MM.1S (cell line): ENCODE data around the gene HSPB2.

ENCODE experiments used
- EZH2 ChIP-seq: fragments of 300-600 bp; sonication (generic); optimal IDR thresholded peaks from 2 replicates; pipeline ENCODE3; 2017; ENCODE audit warnings: low read depth, mild to moderate bottlenecking, antibody characterized with exemption, low read length, mixed read lengths
- EZH2phosphoT487 ChIP-seq: fragments of 300-600 bp; sonication (generic); IDR thresholded peaks from 2 replicates; pipeline ENCODE4 v1.6.1; 2018; ENCODE audit warnings: antibody characterized with exemption, low read length
- TF ChIP-seq, protein P1 (sequence below): fragments of 300-600 bp; sonication (generic); IDR thresholded peaks from 2 replicates; pipeline ENCODE4 v1.5.1; 2016; ENCODE audit warnings: antibody characterized with exemption, low read length, mixed read lengths

DNA sequence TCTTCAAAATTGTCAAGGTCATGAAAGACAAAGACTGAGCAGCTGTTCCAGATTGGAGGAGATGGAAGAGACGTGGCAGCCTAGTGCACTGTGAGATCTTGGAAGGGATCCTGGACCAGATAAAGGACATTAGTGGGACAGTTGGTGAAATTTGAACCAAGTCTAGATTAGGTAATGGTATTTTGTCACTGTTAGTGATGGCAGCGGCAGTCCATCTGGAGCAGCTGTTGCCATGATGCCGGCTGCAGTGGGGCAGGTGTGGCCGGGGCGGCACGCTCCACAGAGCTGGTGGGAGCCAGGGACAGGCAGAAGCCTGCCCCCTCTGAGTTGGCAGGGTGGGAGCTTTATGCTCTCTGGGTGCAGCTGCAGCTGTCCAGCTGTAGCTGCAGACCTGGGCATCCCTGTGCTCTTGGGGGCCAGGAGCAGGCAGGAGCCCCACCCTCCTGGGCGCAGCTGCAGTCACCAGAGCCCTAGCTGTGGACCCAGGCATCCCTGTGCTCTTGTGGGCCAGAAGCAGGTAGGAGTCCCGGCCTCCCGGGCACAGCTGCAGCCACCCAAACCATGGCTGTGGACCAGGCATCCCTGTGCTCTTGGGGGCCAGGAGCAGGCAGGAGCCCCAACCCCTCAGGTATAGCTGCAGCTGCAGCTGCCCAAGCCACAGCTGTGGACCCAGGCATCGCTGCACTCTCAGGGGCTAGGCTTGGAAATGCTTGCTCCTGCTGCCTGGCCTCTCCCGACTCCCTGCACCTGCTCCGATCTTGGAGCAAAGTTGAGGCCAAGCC lies 45.3 kb downstream of the HSPB2 start:
- TF ChIP-seq, protein P1, sequence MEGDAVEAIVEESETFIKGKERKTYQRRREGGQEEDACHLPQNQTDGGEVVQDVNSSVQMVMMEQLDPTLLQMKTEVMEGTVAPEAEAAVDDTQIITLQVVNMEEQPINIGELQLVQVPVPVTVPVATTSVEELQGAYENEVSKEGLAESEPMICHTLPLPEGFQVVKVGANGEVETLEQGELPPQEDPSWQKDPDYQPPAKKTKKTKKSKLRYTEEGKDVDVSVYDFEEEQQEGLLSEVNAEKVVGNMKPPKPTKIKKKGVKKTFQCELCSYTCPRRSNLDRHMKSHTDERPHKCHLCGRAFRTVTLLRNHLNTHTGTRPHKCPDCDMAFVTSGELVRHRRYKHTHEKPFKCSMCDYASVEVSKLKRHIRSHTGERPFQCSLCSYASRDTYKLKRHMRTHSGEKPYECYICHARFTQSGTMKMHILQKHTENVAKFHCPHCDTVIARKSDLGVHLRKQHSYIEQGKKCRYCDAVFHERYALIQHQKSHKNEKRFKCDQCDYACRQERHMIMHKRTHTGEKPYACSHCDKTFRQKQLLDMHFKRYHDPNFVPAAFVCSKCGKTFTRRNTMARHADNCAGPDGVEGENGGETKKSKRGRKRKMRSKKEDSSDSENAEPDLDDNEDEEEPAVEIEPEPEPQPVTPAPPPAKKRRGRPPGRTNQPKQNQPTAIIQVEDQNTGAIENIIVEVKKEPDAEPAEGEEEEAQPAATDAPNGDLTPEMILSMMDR = no peak
- TF ChIP-seq EZH2 (no peak), EZH2phosphoT487 (no peak)
